NCI-H1436 (cell line): ENCODE measurements around the gene PHETA2.
"Not testable (repeated sequence)": the region's sequence is repeated elsewhere in the genome, so short reads cannot be mapped to it uniquely, and the experiment has no call there.

ENCODE experiments used
- DNase-seq: peaks from one replicate; lab custom pipeline; 2025; lab: John Stamatoyannopoulos, UW

Gene PHETA2

DNA sequence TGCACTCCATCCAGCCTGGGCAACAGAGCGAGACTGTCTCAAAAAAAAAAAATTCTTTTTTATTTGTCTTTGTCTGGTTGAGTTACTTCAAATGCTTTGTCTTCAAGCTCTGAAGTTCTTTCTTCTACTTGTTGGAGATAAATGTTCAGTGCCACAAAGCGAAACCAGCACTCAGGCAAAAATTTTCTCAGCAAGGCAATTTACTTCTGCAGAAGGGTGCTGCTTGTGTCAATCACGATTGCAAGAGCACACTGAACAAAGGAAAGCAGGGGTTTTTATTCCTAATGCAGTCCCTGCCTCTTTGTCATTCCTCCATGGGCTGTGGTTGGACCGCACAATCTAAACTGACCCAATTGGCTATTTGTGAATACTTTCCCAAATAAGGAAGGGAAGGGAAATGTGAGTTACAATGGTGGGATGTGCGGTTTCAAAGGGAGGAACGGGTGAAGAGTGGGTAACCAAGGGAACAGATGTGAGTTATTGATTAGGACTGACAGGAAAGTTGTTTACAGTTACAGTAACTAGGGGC is 30.3 kb downstream of the PHETA2 start:
- not testable (repeated sequence) for DNase-seq

DNA sequence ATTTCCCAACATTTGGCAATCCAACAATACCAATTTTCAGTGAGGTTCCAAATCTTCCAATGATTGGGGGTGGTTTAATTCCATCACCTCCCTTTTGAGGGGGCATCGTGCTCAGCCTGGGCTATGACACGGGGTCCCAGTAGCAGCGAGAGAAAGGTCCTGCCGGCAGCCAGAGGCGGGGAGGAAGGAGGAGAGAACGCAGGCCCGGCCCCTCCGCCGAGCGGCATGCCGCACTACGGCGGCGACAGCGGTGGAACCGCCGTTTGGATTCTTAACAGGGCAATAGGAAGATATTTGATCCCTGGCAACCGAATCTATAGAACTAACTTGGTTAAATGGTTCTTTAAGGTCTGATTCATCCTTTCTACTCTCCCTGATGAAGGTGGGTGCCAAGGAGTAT is 34.8 kb downstream of the PHETA2 start:
- DNase-seq = no peak

DNA sequence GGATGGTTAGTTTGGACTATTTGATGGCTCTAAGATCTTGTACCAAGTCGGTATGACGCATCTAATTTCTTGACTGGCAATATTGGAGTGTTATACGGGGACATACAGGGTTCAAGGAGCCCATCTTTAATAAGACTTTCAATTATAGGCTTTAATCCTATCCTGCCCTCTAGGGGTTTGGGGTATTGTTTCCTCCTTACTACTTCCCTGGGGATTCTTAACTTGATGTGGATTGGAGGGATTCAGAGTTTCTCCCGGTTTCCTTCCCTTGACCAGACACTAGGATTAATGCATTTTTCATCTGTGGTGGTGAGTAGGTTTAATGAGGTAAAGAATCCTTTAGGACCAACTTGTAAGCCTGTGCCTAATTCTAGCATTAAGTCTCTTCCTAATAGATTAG is 37.8 kb downstream of the PHETA2 start:
- DNase-seq = no peak

DNA sequence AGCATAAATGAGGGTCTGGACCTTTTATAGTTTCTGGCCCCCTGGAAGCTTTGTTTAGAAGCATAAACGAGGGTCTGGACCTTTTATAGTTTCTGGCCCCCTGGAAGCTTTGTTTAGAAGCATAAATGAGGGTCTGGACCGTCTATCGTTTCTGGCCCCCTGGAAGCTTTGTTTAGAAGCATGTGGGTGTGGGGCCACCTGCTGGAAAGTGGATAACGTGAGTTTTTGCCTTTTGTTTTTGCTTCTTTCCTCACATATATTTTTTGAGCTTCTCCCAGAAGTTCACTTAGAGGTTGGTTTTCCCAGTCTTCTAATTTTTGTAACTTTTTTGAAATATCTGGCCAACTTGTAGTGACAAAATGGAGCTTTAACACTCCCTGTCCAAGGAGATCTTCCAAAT is 38.7 kb downstream of the PHETA2 start:
- DNase-seq = not testable (repeated sequence)

DNA sequence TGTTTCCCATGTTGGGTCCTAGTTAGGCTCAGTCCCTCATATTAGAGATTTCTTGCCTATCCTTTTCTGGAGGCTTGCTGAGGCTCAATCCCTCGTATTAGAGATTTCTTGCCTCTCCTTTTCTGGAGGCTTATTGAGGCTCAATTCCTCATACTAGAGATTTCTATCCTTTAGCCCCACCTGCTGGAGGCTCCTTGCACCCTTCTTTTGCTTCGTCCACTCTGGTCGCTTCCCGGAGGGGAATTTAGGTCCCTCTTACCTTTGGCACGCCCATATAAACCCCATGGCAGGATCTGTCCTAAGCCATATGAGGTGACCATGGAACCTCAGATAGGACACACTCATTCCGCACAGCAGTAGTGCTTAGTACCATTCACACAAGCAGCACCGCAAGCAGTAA is 40.7 kb downstream of the PHETA2 start:
- DNase-seq = no peak

DNA sequence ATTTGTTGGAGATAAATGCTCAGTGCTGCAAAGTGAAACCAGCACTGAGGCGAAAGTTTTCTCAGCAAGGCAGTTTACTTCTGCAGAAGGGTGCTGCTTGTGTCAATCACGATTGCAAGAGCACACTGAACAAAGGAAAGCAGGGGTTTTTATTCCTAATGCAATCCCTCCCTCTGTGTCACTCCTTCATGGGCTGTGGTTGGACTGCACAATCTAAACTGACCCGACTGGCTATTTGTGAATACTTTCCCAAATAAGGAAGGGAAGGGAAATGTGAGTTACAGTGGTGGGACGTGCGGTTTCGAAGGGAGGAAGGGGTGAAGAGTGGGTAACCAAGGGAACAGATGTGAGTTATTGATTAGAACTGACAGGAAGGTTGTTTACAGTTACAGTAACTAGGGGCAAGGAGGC is 41.4 kb downstream of the PHETA2 start:
- not testable (repeated sequence) for DNase-seq

DNA sequence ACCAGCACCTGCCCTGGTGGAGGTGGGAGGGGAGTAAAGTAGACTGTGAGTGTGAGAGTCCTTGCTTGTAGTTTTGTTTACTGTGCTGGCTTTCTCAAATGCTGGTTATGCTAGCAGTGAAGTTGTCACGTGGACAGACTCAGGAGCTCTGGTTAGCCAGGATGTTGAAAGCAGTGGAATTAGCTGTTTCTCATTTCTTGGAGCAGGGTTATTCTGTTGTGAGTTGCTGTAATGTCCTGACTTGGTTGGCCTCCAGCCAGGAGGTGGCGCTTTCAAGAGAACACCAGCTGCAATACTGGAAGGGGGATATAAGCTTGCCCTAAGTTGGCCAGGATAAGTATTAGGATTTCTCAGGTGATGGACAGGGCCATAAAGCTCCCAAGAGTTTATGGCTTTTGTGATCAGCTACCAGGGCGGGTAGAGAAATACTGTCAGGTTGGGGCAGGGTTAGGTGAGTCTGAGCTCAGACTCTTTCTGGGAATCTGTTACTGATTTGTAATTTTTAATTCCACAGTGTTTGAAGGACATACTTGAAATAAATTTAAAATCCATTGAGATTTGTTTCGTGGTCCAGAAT is 42.9 kb downstream of the PHETA2 start:
- no peak for DNase-seq

DNA sequence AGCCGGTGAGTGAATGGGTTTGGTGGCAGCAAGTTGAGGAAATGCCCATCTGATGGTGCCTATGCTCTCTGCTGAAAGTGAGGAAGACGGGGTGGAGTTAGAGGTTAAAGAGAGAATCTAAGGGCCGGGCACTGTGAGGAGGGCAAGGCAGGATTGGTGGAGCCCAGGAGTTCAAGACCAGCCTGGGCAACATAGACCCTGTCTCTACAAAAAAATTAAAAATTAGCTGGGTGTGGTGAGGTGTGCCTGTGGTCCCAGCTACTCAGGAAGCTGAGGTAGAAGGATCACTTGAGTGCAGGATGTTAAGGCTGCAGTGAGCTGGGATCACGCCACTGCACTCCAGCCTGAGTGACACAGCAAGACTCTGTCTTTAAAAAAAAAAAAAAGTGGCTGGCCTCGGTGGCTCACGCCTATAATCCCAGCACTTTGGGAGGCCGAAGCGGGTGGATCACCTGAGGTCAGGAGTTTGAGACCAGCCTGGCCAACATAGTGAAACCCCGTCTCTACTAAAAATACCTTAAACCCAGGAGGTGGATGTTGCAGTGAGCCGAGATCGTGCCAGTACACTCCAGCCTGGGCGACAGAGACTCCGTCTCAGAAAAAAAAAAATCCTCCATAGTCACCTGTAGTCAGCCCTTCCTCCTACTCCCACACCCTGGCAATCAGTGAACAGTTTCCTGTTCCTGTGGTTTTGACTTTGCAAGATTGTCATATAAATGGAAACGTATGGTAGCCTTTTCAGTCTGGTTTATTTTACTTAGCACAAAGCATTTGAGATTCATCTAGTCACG is 46.4 kb downstream of the PHETA2 start:
- not testable (repeated sequence) for DNase-seq

DNA sequence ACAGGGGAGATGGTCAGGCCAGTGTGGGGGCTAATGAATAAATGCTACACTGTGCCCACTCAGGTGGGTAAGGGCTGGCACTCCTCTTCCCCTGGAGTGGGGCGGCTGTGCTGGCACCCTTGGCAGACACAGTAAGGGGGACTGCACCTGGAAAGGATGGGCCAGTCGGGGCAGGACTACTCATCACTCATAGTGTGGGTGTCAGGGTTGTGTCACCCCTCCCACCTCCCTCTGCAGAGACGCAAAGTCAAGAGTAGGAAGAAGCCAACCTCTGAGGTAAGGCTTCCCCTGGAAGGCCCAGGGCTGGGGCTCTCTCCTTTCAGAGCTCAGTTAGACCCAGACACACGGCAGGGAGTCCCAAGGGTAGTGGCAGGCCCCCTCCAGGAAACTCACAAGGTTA is 49.5 kb downstream of the PHETA2 start:
- not testable (repeated sequence) for DNase-seq

DNA sequence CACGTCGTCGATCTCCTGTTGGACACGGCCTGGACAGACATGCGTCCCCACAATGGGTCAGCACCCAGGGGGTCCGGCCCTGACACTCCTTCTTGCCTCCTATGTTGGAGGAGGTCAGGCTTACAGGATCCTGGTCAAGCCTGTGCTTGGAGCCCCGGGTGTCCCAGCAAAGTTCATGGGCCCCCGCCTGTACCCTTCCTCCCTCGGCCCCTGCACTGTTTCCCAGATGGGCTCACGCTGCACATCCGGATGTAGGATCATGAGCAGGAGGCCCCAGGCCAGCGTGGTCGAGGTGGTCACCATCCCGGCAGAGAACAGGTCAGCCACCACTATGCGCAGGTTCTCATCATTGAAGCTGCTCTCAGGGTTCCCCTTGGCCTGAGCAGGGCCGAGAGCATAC is 53.6 kb downstream of the PHETA2 start:
- DNase-seq = no peak

DNA sequence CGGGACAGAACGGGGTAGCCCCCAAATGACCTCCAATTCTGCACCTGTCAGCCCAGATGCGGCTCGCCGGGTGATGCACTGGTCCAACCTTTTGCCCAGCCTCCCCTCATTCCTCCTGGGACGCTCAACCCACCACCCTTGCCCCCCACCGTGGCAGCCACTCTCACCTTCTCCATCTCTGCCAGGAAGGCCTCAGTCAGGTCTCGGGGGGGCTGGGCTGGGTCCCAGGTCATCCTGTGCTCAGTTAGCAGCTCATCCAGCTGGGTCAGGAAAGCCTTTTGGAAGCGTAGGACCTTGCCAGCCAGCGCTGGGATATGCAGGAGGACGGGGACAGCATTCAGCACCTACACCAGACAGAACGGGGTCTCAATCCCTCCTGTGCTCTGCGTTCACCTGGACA is 54.0 kb downstream of the PHETA2 start:
- not testable (repeated sequence) for DNase-seq
